GM19099 (cell line): ENCODE data around the gene CEP72.

Experiments used
- POLR2A ChIP-seq: IDR thresholded peaks from 3 replicates; pipeline ENCODE4 v1.6.1; 2011; ENCODE audit warnings: low read depth; ENCODE audit not compliant: insufficient read length; ENCODE audit errors: extremely low read depth

Gene CEP72

GRCh38 chr5:617896-618295, 5.8 kb downstream of the CEP72 start:
- no peak for TF ChIP-seq POLR2A

GRCh38 chr5:618450-618849, 6.3 kb downstream of the CEP72 start:
- TF ChIP-seq POLR2A = no peak

- TF ChIP-seq POLR2A = no peak
Measured at GRCh38 chr5:619444-619843, 7.3 kb downstream of the CEP72 start.

GRCh38 chr5:620152-620551, 8.0 kb downstream of the CEP72 start:
- no peak for TF ChIP-seq POLR2A

GRCh38 chr5:620586-621180, 8.5 kb downstream of the CEP72 start:
- TF ChIP-seq POLR2A = no peak

GRCh38 chr5:621341-621761, 9.2 kb downstream of the CEP72 start:
- TF ChIP-seq POLR2A = no peak

GRCh38 chr5:622359-622758, 10.2 kb downstream of the CEP72 start:
- TF ChIP-seq POLR2A = no peak

- TF ChIP-seq POLR2A = no peak
Measured at GRCh38 chr5:622946-623522, 10.9 kb downstream of the CEP72 start.

GRCh38 chr5:623531-623930, 11.4 kb downstream of the CEP72 start:
- no peak for TF ChIP-seq POLR2A

GRCh38 chr5:624118-624950, 12.2 kb downstream of the CEP72 start:
- no peak for TF ChIP-seq POLR2A

- TF ChIP-seq POLR2A = no peak
Measured at GRCh38 chr5:624951-625230, 12.8 kb downstream of the CEP72 start.

GRCh38 chr5:625516-625915, 13.4 kb downstream of the CEP72 start:
- no peak for TF ChIP-seq POLR2A

- TF ChIP-seq POLR2A = no peak
Measured at GRCh38 chr5:626850-627249, 14.7 kb downstream of the CEP72 start.

GRCh38 chr5:627840-628239, 15.7 kb downstream of the CEP72 start:
- TF ChIP-seq POLR2A = no peak

GRCh38 chr5:633501-633955, 21.4 kb downstream of the CEP72 start:
- TF ChIP-seq POLR2A = no peak

GRCh38 chr5:634191-634590, 22.1 kb downstream of the CEP72 start:
- no peak for TF ChIP-seq POLR2A
